ENCODE measurements around the gene RNF14. TPM values are rescaled to one million over a fixed set of nuclear protein-coding genes. Genes with fewer than 3 reads are reported as not detected.

The RNF14 gene
- total RNA-seq, 2 experiments from 2014 or later: 23.8 to 28.2 TPM

DNA sequence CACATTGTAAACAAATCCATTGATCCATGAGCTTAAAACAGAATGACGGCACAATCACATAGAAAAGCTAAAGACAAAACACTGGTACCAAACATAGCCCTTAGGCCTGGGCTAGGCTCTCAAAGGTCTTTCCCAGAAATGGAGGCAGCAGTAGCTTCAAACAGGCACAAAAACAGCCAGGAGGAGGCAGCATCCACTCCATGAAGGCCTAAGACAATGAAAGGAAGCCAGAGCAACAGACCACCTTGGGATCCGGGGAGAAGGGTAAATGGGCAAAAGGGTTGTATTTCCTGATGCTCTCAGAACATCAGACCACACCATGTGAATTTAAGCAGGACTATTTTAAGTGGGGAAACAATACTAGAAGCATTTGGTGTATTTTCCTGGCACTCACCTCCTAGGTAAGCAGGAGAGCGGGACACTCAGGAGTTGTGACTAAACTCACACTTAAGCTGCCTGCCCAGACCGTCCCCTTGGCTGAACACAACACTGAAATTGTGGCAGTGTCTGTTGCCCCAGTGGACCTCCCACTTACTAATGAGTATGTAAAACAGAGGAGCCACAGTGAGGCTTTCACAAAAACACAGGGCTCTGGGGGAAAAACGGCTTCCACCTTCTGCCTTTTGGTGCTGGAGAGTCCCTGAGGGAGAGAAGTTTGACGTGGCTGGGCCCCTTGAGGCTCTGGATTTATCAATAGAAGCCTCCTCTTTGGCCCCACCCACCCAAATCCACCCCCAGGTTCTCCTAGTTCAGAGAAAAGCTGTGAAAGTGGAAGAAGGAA is 32.0 kb downstream of the RNF14 start:
- Mint-ChIP-seq H3K4me1 (peaks cover 7% of the 10 kb centered on the region), H3K4me3 (no peak overlapping the region), H3K27ac (no peak overlapping the region), H3K36me3 (peaks cover 14% of the 10 kb centered on the region), H3K9me3 (ENCODE audit: low read depth) (no peaks in the 10 kb centered on the region), H3K27me3 (peaks cover 2% of the 10 kb centered on the region)
- CTCF ChIA-PET: interaction anchor here (0.9 to 2.2 kb wide), 10 partner anchors 8 to 147 kb away, joined by 3 to 10 read pairs (median 4); partner anchors contain the start of gene RNF14
- DNase-seq (no peak), ATAC-seq (no peak)

- Mint-ChIP-seq H3K9me3 (ENCODE audit: low read depth) (no peaks in the 10 kb centered on the region), H3K27ac (no peak overlapping the region), H3K4me1 (peaks cover 30% of the 10 kb centered on the region), H3K4me3 (no peak overlapping the region), H3K27me3 (peaks cover 7% of the 10 kb centered on the region), H3K36me3 (peaks cover 19% of the 10 kb centered on the region)
- ATAC-seq (no peak), DNase-seq (no peak)
- CTCF ChIA-PET: interaction anchor here (2.0 kb wide), 1 partner anchor 140 kb away, joined by 6 read pairs; no protein-coding TSS in a partner anchor
Observed at GRCh38 chr5:142003266-142003800, 34.4 kb downstream of the RNF14 start.

DNA sequence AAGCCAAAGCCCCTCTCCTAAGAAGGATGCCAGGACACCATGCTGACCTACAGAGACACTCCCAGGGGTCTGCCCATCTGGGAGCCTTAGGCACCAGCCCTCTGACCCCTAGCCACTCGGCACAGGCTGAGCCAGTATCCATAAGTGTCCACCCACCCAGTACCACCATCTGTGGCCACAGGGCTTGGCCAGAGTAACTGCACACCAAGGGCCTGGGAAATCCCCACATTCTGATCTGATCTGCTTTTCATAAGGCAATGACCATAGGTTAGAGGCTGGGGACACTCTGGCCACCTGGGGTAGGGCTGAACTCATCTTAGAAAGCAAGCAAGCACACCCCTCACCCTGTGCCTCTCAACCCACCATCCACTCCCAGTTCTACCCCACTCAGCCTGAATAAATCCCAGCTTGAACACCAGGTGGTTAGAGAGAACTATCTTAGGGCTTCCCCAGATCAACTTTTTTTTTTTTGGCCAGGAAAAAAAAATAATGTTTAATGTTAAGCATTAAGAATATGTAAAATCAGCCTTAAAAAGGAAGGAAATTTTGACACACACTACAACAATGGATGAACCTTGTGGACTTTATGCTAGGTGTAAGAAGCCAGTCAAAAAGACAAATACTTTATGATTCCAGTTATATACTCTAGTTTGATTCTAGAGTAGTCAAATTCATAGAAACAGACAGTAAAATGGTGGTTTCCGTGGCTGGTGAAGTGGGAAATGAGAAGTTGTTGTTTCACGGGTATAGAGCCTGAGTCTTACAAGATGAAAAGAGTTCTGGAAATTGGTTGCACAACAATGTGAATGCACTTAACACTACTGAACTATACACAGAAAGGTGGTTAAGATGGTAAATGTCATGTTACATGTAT is 37.7 kb downstream of the RNF14 start:
- Mint-ChIP-seq H3K36me3 (peaks cover 17% of the 10 kb centered on the region), H3K27ac (peak overlapping the region; percentile 72), H3K27me3 (peaks cover 14% of the 10 kb centered on the region), H3K4me1 (peaks cover 31% of the 10 kb centered on the region), H3K9me3 (ENCODE audit: low read depth) (no peaks in the 10 kb centered on the region), H3K4me3 (peak overlapping the region; percentile 6)
- CTCF ChIA-PET: interaction anchor here (0.7 to 2.3 kb wide), 14 partner anchors 9 to 138 kb away, joined by 3 to 12 read pairs (median 4); partner anchors contain the start of genes DELE1, NDFIP1 and RNF14
- peak; percentile 77 for DNase-seq
- peak; percentile 85 for ATAC-seq

DNA sequence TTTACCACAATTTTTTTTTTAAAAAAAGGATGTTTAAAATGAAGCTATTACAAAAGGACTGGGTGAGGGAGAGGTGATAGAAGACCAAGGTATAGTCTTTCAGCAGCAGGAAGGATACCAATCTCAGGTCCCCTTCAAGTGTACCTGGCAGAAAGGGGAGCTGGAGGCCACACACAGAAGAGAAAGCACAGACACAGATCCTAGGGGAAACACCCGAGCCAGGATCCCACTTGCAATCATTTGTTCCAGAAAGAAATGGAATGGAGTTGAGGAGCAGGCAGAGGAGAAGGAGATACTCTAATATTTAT is 38.3 kb downstream of the RNF14 start:
- H3K36me3 Mint-ChIP-seq: peaks cover 17% of the 10 kb centered on the region
- CTCF ChIA-PET: interaction anchor here (0.7 to 2.3 kb wide), 14 partner anchors 9 to 138 kb away, joined by 3 to 12 read pairs (median 4); partner anchors contain the start of genes DELE1, NDFIP1 and RNF14
- peak overlapping the region; percentile 6 for H3K4me3 Mint-ChIP-seq
- peak overlapping the region; percentile 72 for H3K27ac Mint-ChIP-seq
- DNase-seq (no peak), ATAC-seq (peak; percentile 56)
- peaks cover 14% of the 10 kb centered on the region for H3K27me3 Mint-ChIP-seq
- H3K4me1 Mint-ChIP-seq: peaks cover 34% of the 10 kb centered on the region
- H3K9me3 Mint-ChIP-seq (ENCODE audit: low read depth): no peaks in the 10 kb centered on the region

GRCh38 chr5:142008813-142009212 is 39.9 kb downstream of the RNF14 start:
- DNase-seq (no peak), ATAC-seq (no peak)
- peaks cover 17% of the 10 kb centered on the region for H3K36me3 Mint-ChIP-seq
- CTCF ChIA-PET: interaction anchor here (1.0 kb wide), 1 partner anchor 8 kb away, joined by 4 read pairs; no protein-coding TSS in a partner anchor
- peaks cover 44% of the 10 kb centered on the region for H3K4me1 Mint-ChIP-seq
- H3K9me3 Mint-ChIP-seq (ENCODE audit: low read depth): no peaks in the 10 kb centered on the region
- no peak overlapping the region for H3K4me3 Mint-ChIP-seq
- peaks cover 14% of the 10 kb centered on the region for H3K27me3 Mint-ChIP-seq
- H3K27ac Mint-ChIP-seq: no peak overlapping the region

- no peak overlapping the region for H3K27ac Mint-ChIP-seq
- H3K4me1 Mint-ChIP-seq: peaks cover 51% of the 10 kb centered on the region
- ATAC-seq (no peak), DNase-seq (peak; percentile 5)
- CTCF ChIA-PET: interaction anchor here (0.9 to 7.7 kb wide), 5 partner anchors 9 to 373 kb away, joined by 3 to 42 read pairs (median 3); partner anchors contain the start of genes HDAC3, NDFIP1 and RELL2
- H3K27me3 Mint-ChIP-seq: peaks cover 16% of the 10 kb centered on the region
- H3K4me3 Mint-ChIP-seq: no peak overlapping the region
- H3K9me3 Mint-ChIP-seq (ENCODE audit: low read depth): no peaks in the 10 kb centered on the region
- H3K36me3 Mint-ChIP-seq: peaks cover 17% of the 10 kb centered on the region
Observed at GRCh38 chr5:142009886-142010285, 41.0 kb downstream of the RNF14 start.

GRCh38 chr5:142011572-142012185 is 42.8 kb downstream of the RNF14 start:
- peaks cover 58% of the 10 kb centered on the region for H3K4me1 Mint-ChIP-seq
- peak overlapping the region; percentile 60 for H3K4me3 Mint-ChIP-seq
- H3K36me3 Mint-ChIP-seq: peaks cover 13% of the 10 kb centered on the region
- CTCF ChIA-PET: interaction anchor here (0.8 to 7.7 kb wide), 16 partner anchors 13 to 319 kb away, joined by 3 to 72 read pairs (median 6); partner anchors contain the start of genes NDFIP1 and RNF14
- ATAC-seq (no peak), DNase-seq (no peak)
- peaks cover 14% of the 10 kb centered on the region for H3K27me3 Mint-ChIP-seq
- no peak overlapping the region for H3K27ac Mint-ChIP-seq
- H3K9me3 Mint-ChIP-seq (ENCODE audit: low read depth): no peaks in the 10 kb centered on the region

DNA sequence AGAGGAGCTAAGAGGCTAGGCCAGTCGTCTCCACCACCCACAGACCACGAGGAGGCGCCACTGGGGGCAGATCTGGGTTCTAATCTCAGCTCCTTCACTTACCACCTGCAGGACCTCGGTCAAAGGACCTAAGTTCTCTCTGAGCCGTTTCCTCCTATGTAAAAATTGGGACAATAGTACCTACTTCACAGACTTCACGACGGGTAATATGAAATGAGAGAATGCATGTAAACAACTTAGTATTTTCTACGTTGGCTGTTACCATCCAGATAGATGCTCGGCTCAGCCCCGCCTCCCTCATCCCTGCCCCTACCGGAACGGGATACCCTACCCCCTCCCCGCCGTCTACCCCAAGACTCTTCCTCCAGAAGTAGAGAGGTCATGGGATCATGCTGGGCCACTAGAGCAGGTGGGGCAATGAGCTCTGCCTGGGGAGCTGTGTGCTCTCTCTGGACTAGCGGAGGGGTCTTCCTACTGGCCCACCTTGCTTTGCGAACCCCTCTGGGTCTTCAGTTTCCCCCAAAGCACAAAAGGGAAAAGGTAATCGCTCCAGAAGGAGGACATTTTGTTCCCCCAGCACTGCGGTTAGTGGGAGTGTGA is 43.4 kb downstream of the RNF14 start:
- Mint-ChIP-seq H3K9me3 (ENCODE audit: low read depth) (no peaks in the 10 kb centered on the region), H3K27me3 (peaks cover 14% of the 10 kb centered on the region), H3K27ac (no peak overlapping the region), H3K4me3 (peak overlapping the region; percentile 60), H3K4me1 (peaks cover 57% of the 10 kb centered on the region), H3K36me3 (peaks cover 9% of the 10 kb centered on the region)
- ATAC-seq (no peak), DNase-seq (peak; percentile 60)
- CTCF ChIA-PET: interaction anchor here (0.8 to 7.7 kb wide), 17 partner anchors 13 to 320 kb away, joined by 3 to 72 read pairs (median 5); partner anchors contain the start of genes NDFIP1 and RNF14

GRCh38 chr5:142012792-142013388 is 44.0 kb downstream of the RNF14 start, which contains the start of gene GNPDA1:
GNPDA1 (minus strand) TSS chr5:142013027; CDS start chr5:142012035, 992 bp downstream.
- DNase-seq (peak; percentile 74), ATAC-seq (peak; percentile 59)
- Mint-ChIP-seq H3K36me3 (peaks cover 9% of the 10 kb centered on the region), H3K4me1 (peaks cover 57% of the 10 kb centered on the region), H3K27ac (peak within 1 kb of the TSS; percentile 81), H3K9me3 (ENCODE audit: low read depth) (no peaks in the 10 kb centered on the region), H3K4me3 (peak within 1 kb of the TSS; percentile 74), H3K27me3 (peaks cover 14% of the 10 kb centered on the region)
- CTCF ChIA-PET: interaction anchor here (0.9 to 7.7 kb wide), 15 partner anchors 12 to 320 kb away, joined by 3 to 72 read pairs (median 10); partner anchors contain the start of genes NDFIP1 and RNF14

DNA sequence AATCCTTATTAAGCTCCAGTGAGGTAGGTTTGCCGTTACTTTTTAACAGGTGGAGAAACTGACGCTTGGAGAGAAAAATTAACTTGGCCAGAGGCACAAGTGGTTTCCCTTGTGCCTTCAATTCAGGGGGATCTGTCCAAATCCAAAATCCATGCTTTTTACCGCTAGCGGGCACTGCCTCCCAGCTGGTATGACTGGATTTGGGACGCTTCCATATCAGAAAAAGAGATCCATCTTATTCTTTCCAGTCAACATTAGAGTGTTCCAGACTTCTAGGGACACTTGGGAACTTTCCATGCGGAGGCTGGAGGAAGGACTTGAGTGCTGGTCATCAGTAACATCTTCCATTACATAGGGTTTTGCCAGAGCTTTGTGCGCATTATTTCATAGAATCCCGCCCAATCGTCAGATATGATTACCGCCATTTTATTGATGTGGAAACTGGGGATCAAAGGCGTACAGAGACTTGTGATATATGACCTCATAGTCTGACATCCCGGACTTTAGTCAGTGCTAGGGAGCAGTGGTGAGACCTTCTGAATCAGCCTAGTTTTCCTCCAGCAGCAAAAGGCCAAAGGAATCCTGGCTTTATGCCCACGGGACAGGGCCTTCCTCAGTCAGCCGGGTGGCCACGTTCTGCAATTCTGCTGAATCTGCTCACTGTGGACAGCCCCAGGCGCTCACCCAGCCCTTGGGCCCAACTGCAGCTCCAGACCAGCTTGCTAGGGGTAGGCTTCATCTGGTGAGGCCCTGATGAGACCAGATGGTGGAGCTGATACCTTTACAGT is 45.0 kb downstream of the RNF14 start:
- Mint-ChIP-seq H3K4me3 (peak overlapping the region; percentile 74), H3K36me3 (peaks cover 3% of the 10 kb centered on the region), H3K27me3 (peaks cover 9% of the 10 kb centered on the region), H3K9me3 (ENCODE audit: low read depth) (no peaks in the 10 kb centered on the region), H3K4me1 (peaks cover 61% of the 10 kb centered on the region), H3K27ac (no peak overlapping the region)
- CTCF ChIA-PET: interaction anchor here (0.5 to 7.7 kb wide), 11 partner anchors 11 to 129 kb away, joined by 3 to 72 read pairs (median 12); partner anchors contain the start of genes NDFIP1 and RNF14
- no peak for ATAC-seq
- no peak for DNase-seq

GRCh38 chr5:142014911-142015584 is 46.1 kb downstream of the RNF14 start:
- Mint-ChIP-seq H3K4me3 (no peak overlapping the region), H3K36me3 (peaks cover 3% of the 10 kb centered on the region), H3K27ac (peak overlapping the region; percentile 87), H3K9me3 (ENCODE audit: low read depth) (peaks cover 1% of the 10 kb centered on the region), H3K4me1 (peaks cover 64% of the 10 kb centered on the region), H3K27me3 (peaks cover 10% of the 10 kb centered on the region)
- DNase-seq: peak; percentile 52
- ATAC-seq: peak; percentile 24
- CTCF ChIA-PET: interaction anchor here (0.5 to 7.7 kb wide), 14 partner anchors 8 to 378 kb away, joined by 3 to 72 read pairs (median 6); partner anchors contain the start of genes NDFIP1, RELL2 and RNF14
